Upper lobe of right lung (tissue), 1 donor: ENCODE results near the gene TRHDE. TPM values are rescaled to one million over a fixed set of nuclear protein-coding genes. Genes with fewer than 3 reads are reported as not detected.

Source experiments
- ATAC-seq: fragments of 200-7000 bp; cut with Tn5 transposase; one replicate; pipeline ENCODE4 v1.9.1; 2020; ENCODE audit warnings: mild to moderate bottlenecking, moderate library complexity
- DNase-seq: peaks from one replicate; pipeline ENCODE4 v3.0.0-alpha.2; 2020
- H3K27ac ChIP-seq: fragments of 200-600 bp; one replicate; pipeline ENCODE4 v1.8.0; 2022
- H3K27me3 ChIP-seq: fragments of 200-600 bp; one replicate; pipeline ENCODE4 v1.8.0; 2022; ENCODE audit warnings: mild to moderate bottlenecking
- H3K36me3 ChIP-seq: fragments of 200-600 bp; one replicate; pipeline ENCODE4 v1.8.0; 2022
- H3K4me1 ChIP-seq: fragments of 200-600 bp; one replicate; pipeline ENCODE4 v1.8.0; 2022
- H3K4me3 ChIP-seq: fragments of 200-600 bp; one replicate; pipeline ENCODE4 v1.8.0; 2022; ENCODE audit warnings: mild to moderate bottlenecking
- H3K9me3 ChIP-seq: fragments of 200-600 bp; one replicate; pipeline ENCODE4 v1.8.0; 2022
- CTCF ChIP-seq: fragments of 200-600 bp; IDR thresholded peaks from one replicate; pipeline ENCODE4 v1.8.0; 2022; ENCODE audit warnings: antibody characterized with exemption
- intact Hi-C: fragments of 100-400 bp; cut with DNase I; formaldehyde crosslinking; loops from one replicate; pipeline ENCODE4 v1.11.0; 2022
- total RNA-seq: library from RNA; stranded (reverse); fragmentation: NEBNext Ultra II Directional; extraction: Animal tissue kit (Norgen Biotek cat#: 25700); gene quantifications from one replicate; pipeline ENCODE4 v1.2.1, GENCODE V29; 2021
- donor health status: DM: no; HTN: yes; CAD: no; lungs with severe emphysema.

Gene TRHDE
- total RNA-seq, 1 donor from 2014 or later, result 7.3 TPM

GRCh38 chr12:72270246-72270645, 1.9 kb upstream of the TRHDE start:
- Histone ChIP-seq H3K4me1 (peaks cover 5% of the 10 kb centered on the region), H3K27ac (no peak overlapping the region), H3K4me3 (no peak overlapping the region), H3K9me3 (no peaks in the 10 kb centered on the region), H3K36me3 (no peaks in the 10 kb centered on the region), H3K27me3 (peaks cover 21% of the 10 kb centered on the region)
- ATAC-seq, result no peak
- no peak for DNase-seq
- TF ChIP-seq CTCF, result no peak
- intact Hi-C loops, result no loop called here

- Histone ChIP-seq H3K4me1 (peaks cover 5% of the 10 kb centered on the region), H3K9me3 (no peaks in the 10 kb centered on the region), H3K27ac (no peak overlapping the region), H3K4me3 (peak overlapping the region; percentile 55), H3K36me3 (no peaks in the 10 kb centered on the region), H3K27me3 (peaks cover 21% of the 10 kb centered on the region)
- ATAC-seq, result no peak
- intact Hi-C loops, result no loop called here
- no peak for DNase-seq
- no peak for TF ChIP-seq CTCF
Observed at GRCh38 chr12:72270961-72271360, 1.2 kb upstream of the TRHDE start.

GRCh38 chr12:72271451-72272090, 599 bp upstream of the TRHDE start:
- DNase-seq, result peak; percentile 64
- peaks cover 25% of the 10 kb centered on the region for H3K27me3 ChIP-seq
- ATAC-seq, result peak; percentile 7
- peaks cover 5% of the 10 kb centered on the region for H3K4me1 ChIP-seq
- no peak overlapping the region for H3K27ac ChIP-seq
- no peaks in the 10 kb centered on the region for H3K9me3 ChIP-seq
- no peak for TF ChIP-seq CTCF
- intact Hi-C loops, result no loop called here
- H3K4me3 ChIP-seq, result peak overlapping the region; percentile 55
- H3K36me3 ChIP-seq, result no peaks in the 10 kb centered on the region

GRCh38 chr12:72272731-72273498, 745 bp downstream of the TRHDE start:
- peak overlapping the region; percentile 71 for H3K27ac ChIP-seq
- intact Hi-C loops, result no loop called here
- no peak for TF ChIP-seq CTCF
- DNase-seq, result peak; percentile 71
- H3K4me3 ChIP-seq, result peak overlapping the region; percentile 55
- H3K36me3 ChIP-seq, result no peaks in the 10 kb centered on the region
- ATAC-seq, result peak; percentile 19
- H3K27me3 ChIP-seq, result peaks cover 29% of the 10 kb centered on the region
- peaks cover 5% of the 10 kb centered on the region for H3K4me1 ChIP-seq
- H3K9me3 ChIP-seq, result no peaks in the 10 kb centered on the region

GRCh38 chr12:72273499-72273837, 1.3 kb downstream of the TRHDE start:
- Histone ChIP-seq H3K4me3 (peak overlapping the region; percentile 55), H3K4me1 (peaks cover 5% of the 10 kb centered on the region), H3K27ac (peak overlapping the region; percentile 71), H3K36me3 (no peaks in the 10 kb centered on the region), H3K9me3 (no peaks in the 10 kb centered on the region), H3K27me3 (peaks cover 29% of the 10 kb centered on the region)
- intact Hi-C loops, result no loop called here
- ATAC-seq (peak; percentile 7), DNase-seq (no peak)
- TF ChIP-seq CTCF, result no peak
